Mesendoderm (in vitro differentiated cells): ENCODE data around the gene DYSF.

ENCODE experiments used
- DNase-seq: peaks from one replicate; pipeline ENCODE4 v3.0.0; 2013
- H2AK5ac ChIP-seq: 2 replicates; pipeline ENCODE4 v1.6.1; 2013; ENCODE audit warnings: low read length, inconsistent platforms
- H2BK120ac ChIP-seq: 2 replicates; pipeline ENCODE4 v1.6.1; 2013; ENCODE audit warnings: low read depth, mild to moderate bottlenecking, low read length, moderate library complexity, mixed read lengths
- H2BK15ac ChIP-seq: replicated peaks from 2 replicates; pipeline ENCODE4 v1.6.1; 2013; ENCODE audit warnings: low read depth, mild to moderate bottlenecking, moderate library complexity
- H2BK5ac ChIP-seq: 2 replicates; pipeline ENCODE4 v1.6.1; 2013; ENCODE audit warnings: low read length, inconsistent platforms
- H3K18ac ChIP-seq: 2 replicates; pipeline ENCODE4 v1.6.1; 2013; ENCODE audit warnings: mild to moderate bottlenecking, low read length, mixed read lengths
- H3K23ac ChIP-seq: one replicate; pipeline ENCODE4 v1.6.1; 2013; ENCODE audit warnings: low read length
- H3K27ac ChIP-seq: 2 replicates; pipeline ENCODE4 v1.5.1; 2013; ENCODE audit warnings: low read depth, mild to moderate bottlenecking, inconsistent platforms, low read length, moderate library complexity
- H3K27me3 ChIP-seq: 2 replicates; pipeline ENCODE4 v1.6.1; 2013; ENCODE audit warnings: low read length, control low read depth, mild to moderate bottlenecking, inconsistent platforms; ENCODE audit not compliant: insufficient read depth, poor library complexity
- H3K36me3 ChIP-seq: 2 replicates; pipeline ENCODE4 v1.6.1; 2013; ENCODE audit warnings: low read length, inconsistent platforms; ENCODE audit not compliant: control insufficient read depth, insufficient read depth
- H3K4ac ChIP-seq: one replicate; pipeline ENCODE4 v1.6.1; 2013; ENCODE audit warnings: low read depth, mild to moderate bottlenecking, low read length, moderate library complexity
- H3K4me1 ChIP-seq: 2 replicates; pipeline ENCODE4 v1.6.1; 2013; ENCODE audit warnings: low read depth, low read length, inconsistent platforms; ENCODE audit not compliant: control insufficient read depth
- H3K4me2 ChIP-seq: 2 replicates; pipeline ENCODE4 v1.6.1; 2013; ENCODE audit warnings: low read length
- H3K4me3 ChIP-seq: 2 replicates; pipeline ENCODE4 v1.5.1; 2013; ENCODE audit warnings: mild to moderate bottlenecking, low read length
- H3K56ac ChIP-seq: one replicate; pipeline ENCODE4 v1.6.1; 2013; ENCODE audit warnings: low read length
- H3K79me1 ChIP-seq: 2 replicates; pipeline ENCODE4 v1.6.1; 2013; ENCODE audit warnings: low read length, inconsistent platforms
- H3K79me2 ChIP-seq: 2 replicates; pipeline ENCODE4 v1.6.1; 2013; ENCODE audit warnings: mild to moderate bottlenecking, low read length; ENCODE audit not compliant: control insufficient read depth, insufficient read depth
- H3K9ac ChIP-seq: 2 replicates; pipeline ENCODE4 v1.6.1; 2013; ENCODE audit warnings: low read length, inconsistent platforms
- H4K5ac ChIP-seq: one replicate; pipeline ENCODE4 v1.6.1; 2013; ENCODE audit warnings: low read length
- H4K8ac ChIP-seq: one replicate; pipeline ENCODE4 v1.6.1; 2013; ENCODE audit warnings: low read depth, mild to moderate bottlenecking, control low read depth, low read length, moderate library complexity
- WGBS: extraction: QIAGEN DNeasy Blood & Tissue Kit; methylation state at CpG from one replicate; pipeline ENCODE4 v1.1.7; 2013; ENCODE audit warnings: low lambda C conversion rate, missing lambda C conversion rate; ENCODE audit not compliant: insufficient coverage; ENCODE audit errors: extremely low coverage; 5-methylcytosine and 5-hydroxymethylcytosine counted together

The DYSF gene

GRCh38 chr2:71727562-71727961 lies 274.2 kb downstream of the DYSF start:
- Histone ChIP-seq H2BK5ac (no peak overlapping the region), H3K4me1 (no peaks in the 10 kb centered on the region), H3K79me1 (no peaks in the 10 kb centered on the region), H3K27me3 (no peaks in the 10 kb centered on the region), H3K18ac (no peak overlapping the region), H2AK5ac (no peak overlapping the region), H2BK15ac (no peak overlapping the region), H4K8ac (no peak overlapping the region), H3K4me3 (no peak overlapping the region), H3K36me3 (no peaks in the 10 kb centered on the region), H3K4me2 (no peak overlapping the region), H3K9ac (no peak overlapping the region), H3K56ac (no peak overlapping the region), H4K5ac (no peak overlapping the region), H3K27ac (no peak overlapping the region), H3K79me2 (no peaks in the 10 kb centered on the region), H3K4ac (no peak overlapping the region), H2BK120ac (no peak overlapping the region), H3K23ac (no peak overlapping the region)
- no CpG with 5 or more reads among the region's 2 CpGs for WGBS
- DNase-seq: no peak

- no peak overlapping the region for H3K23ac ChIP-seq
- WGBS: no CpG with 5 or more reads among the region's 1 CpG
- H4K8ac ChIP-seq: no peak overlapping the region
- H4K5ac ChIP-seq: no peak overlapping the region
- no peak overlapping the region for H2BK15ac ChIP-seq
- no peak overlapping the region for H3K27ac ChIP-seq
- H2BK120ac ChIP-seq: no peak overlapping the region
- no peak overlapping the region for H3K18ac ChIP-seq
- H3K4me3 ChIP-seq: no peak overlapping the region
- no peak for DNase-seq
- no peak overlapping the region for H3K9ac ChIP-seq
- no peak overlapping the region for H3K56ac ChIP-seq
- H3K27me3 ChIP-seq: no peaks in the 10 kb centered on the region
- H3K4me2 ChIP-seq: no peak overlapping the region
- H3K79me1 ChIP-seq: no peaks in the 10 kb centered on the region
- H3K36me3 ChIP-seq: no peaks in the 10 kb centered on the region
- no peak overlapping the region for H2BK5ac ChIP-seq
- no peak overlapping the region for H2AK5ac ChIP-seq
- no peaks in the 10 kb centered on the region for H3K4me1 ChIP-seq
- no peak overlapping the region for H3K4ac ChIP-seq
- H3K79me2 ChIP-seq: no peaks in the 10 kb centered on the region
These were observed 274.7 kb downstream of the DYSF start for GRCh38 chr2:71728036-71728435.

GRCh38 chr2:71730785-71731383 lies 277.5 kb downstream of the DYSF start:
- Histone ChIP-seq H3K4me3 (no peak overlapping the region), H2BK5ac (no peak overlapping the region), H3K36me3 (no peaks in the 10 kb centered on the region), H3K79me1 (no peaks in the 10 kb centered on the region), H3K23ac (no peak overlapping the region), H2BK120ac (no peak overlapping the region), H4K5ac (no peak overlapping the region), H3K18ac (no peak overlapping the region), H3K79me2 (no peaks in the 10 kb centered on the region), H2AK5ac (no peak overlapping the region), H3K4me1 (no peaks in the 10 kb centered on the region), H3K4ac (no peak overlapping the region), H3K27me3 (no peaks in the 10 kb centered on the region), H4K8ac (no peak overlapping the region), H3K56ac (no peak overlapping the region), H2BK15ac (no peak overlapping the region), H3K4me2 (no peak overlapping the region), H3K27ac (no peak overlapping the region), H3K9ac (no peak overlapping the region)
- WGBS: no CpG with 5 or more reads among the region's 17 CpGs
- DNase-seq: no peak

- no peak overlapping the region for H3K9ac ChIP-seq
- no peak overlapping the region for H3K18ac ChIP-seq
- no peaks in the 10 kb centered on the region for H3K36me3 ChIP-seq
- no peak overlapping the region for H4K8ac ChIP-seq
- no peaks in the 10 kb centered on the region for H3K4me1 ChIP-seq
- no peak overlapping the region for H3K4ac ChIP-seq
- DNase-seq: no peak
- H3K27me3 ChIP-seq: no peaks in the 10 kb centered on the region
- H2BK5ac ChIP-seq: no peak overlapping the region
- no peak overlapping the region for H2BK120ac ChIP-seq
- H3K56ac ChIP-seq: no peak overlapping the region
- H3K4me2 ChIP-seq: no peak overlapping the region
- H3K79me2 ChIP-seq: no peaks in the 10 kb centered on the region
- no peaks in the 10 kb centered on the region for H3K79me1 ChIP-seq
- no peak overlapping the region for H3K4me3 ChIP-seq
- H2AK5ac ChIP-seq: no peak overlapping the region
- H4K5ac ChIP-seq: no peak overlapping the region
- no peak overlapping the region for H3K23ac ChIP-seq
- no peak overlapping the region for H2BK15ac ChIP-seq
- H3K27ac ChIP-seq: no peak overlapping the region
These were observed 281.3 kb downstream of the DYSF start for GRCh38 chr2:71734620-71735019.

- no peak overlapping the region for H3K23ac ChIP-seq
- no peak overlapping the region for H3K4me2 ChIP-seq
- no peaks in the 10 kb centered on the region for H3K36me3 ChIP-seq
- H3K56ac ChIP-seq: no peak overlapping the region
- H3K27me3 ChIP-seq: no peaks in the 10 kb centered on the region
- no peak overlapping the region for H3K9ac ChIP-seq
- H4K8ac ChIP-seq: no peak overlapping the region
- no peaks in the 10 kb centered on the region for H3K4me1 ChIP-seq
- H2BK15ac ChIP-seq: no peak overlapping the region
- no peak overlapping the region for H2AK5ac ChIP-seq
- no peak overlapping the region for H2BK120ac ChIP-seq
- no peak overlapping the region for H3K4me3 ChIP-seq
- H3K27ac ChIP-seq: no peak overlapping the region
- no peak overlapping the region for H3K4ac ChIP-seq
- no peaks in the 10 kb centered on the region for H3K79me1 ChIP-seq
- no peak for DNase-seq
- WGBS: no CpG with 5 or more reads among the region's 1 CpG
- no peak overlapping the region for H2BK5ac ChIP-seq
- no peaks in the 10 kb centered on the region for H3K79me2 ChIP-seq
- no peak overlapping the region for H3K18ac ChIP-seq
- no peak overlapping the region for H4K5ac ChIP-seq
These were observed 282.3 kb downstream of the DYSF start for GRCh38 chr2:71735676-71736075.
